T-helper 1 cell treated with Interleukin-12 subunit alpha and Interleukin-12 subunit beta and Interleukin-4 antibody, amounts not matched to agents 30 μg/mL and 1 μg/mL, for 36 hours (primary cell): ENCODE data around the gene NTM.
"Not testable (repeated sequence)": the region's sequence is repeated elsewhere in the genome, so short reads cannot be mapped to it uniquely, and the experiment has no call there.

Experiments used
- H3K27ac Mint-ChIP-seq: one replicate; pipeline ENCODE4 v1.8.0; 2021; ENCODE audit warnings: mild to moderate bottlenecking, mixed read lengths
- H3K27me3 Mint-ChIP-seq: one replicate; pipeline ENCODE4 v1.8.0; 2021; ENCODE audit warnings: low read depth, mixed read lengths
- H3K36me3 Mint-ChIP-seq: one replicate; pipeline ENCODE4 v1.8.0; 2021; ENCODE audit warnings: low read depth, mixed read lengths
- H3K4me1 Mint-ChIP-seq: one replicate; pipeline ENCODE4 v1.8.0; 2021; ENCODE audit warnings: low read depth, mixed read lengths
- H3K4me3 Mint-ChIP-seq: one replicate; pipeline ENCODE4 v1.8.0; 2021; ENCODE audit warnings: mild to moderate bottlenecking, moderate library complexity, mixed read lengths
- H3K9me3 Mint-ChIP-seq: one replicate; pipeline ENCODE4 v1.8.0; 2021; ENCODE audit warnings: mixed read lengths

The NTM gene

DNA sequence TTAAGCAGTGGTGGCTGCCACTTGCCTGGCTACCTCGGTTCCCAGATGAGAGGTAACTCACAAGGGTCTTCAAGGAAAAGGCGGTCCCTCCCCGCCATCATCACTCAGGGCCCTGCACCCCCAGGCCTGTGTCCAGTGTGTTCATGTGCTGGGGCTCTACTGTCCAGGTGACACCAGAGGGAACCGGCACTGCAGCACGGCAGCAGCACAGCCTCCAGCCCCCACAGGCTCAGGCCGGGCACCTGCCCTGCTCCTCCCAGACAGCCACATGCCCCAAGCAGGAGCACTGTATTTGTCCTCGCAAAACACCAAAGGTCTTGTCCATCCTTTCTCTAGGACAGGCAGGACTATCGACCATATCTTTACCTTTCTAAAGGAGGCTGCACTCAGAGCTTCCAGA is 982.1 kb downstream of the NTM start:
- Mint-ChIP-seq H3K4me1 (peaks cover 5% of the 10 kb centered on the region), H3K27ac (no peak overlapping the region), H3K27me3 (no peaks in the 10 kb centered on the region), H3K4me3 (no peak overlapping the region), H3K36me3 (no peaks in the 10 kb centered on the region), H3K9me3 (no peaks in the 10 kb centered on the region)

- H3K36me3 Mint-ChIP-seq = no peaks in the 10 kb centered on the region
- no peak overlapping the region for H3K27ac Mint-ChIP-seq
- H3K27me3 Mint-ChIP-seq = no peaks in the 10 kb centered on the region
- no peak overlapping the region for H3K4me3 Mint-ChIP-seq
- H3K4me1 Mint-ChIP-seq = peaks cover 7% of the 10 kb centered on the region
- no peaks in the 10 kb centered on the region for H3K9me3 Mint-ChIP-seq
These were observed 982.8 kb downstream of the NTM start for GRCh38 chr11:132353255-132353654.

GRCh38 chr11:132357811-132358572 is 987.6 kb downstream of the NTM start:
- Mint-ChIP-seq H3K4me1 (peaks cover 14% of the 10 kb centered on the region), H3K4me3 (no peak overlapping the region), H3K27ac (peak overlapping the region; percentile 78), H3K27me3 (no peaks in the 10 kb centered on the region), H3K36me3 (no peaks in the 10 kb centered on the region), H3K9me3 (peaks cover 11% of the 10 kb centered on the region)

GRCh38 chr11:132358573-132358953 is 988.1 kb downstream of the NTM start:
- Mint-ChIP-seq H3K4me1 (peaks cover 14% of the 10 kb centered on the region), H3K36me3 (no peaks in the 10 kb centered on the region), H3K9me3 (peaks cover 15% of the 10 kb centered on the region), H3K4me3 (no peak overlapping the region), H3K27me3 (no peaks in the 10 kb centered on the region), H3K27ac (peak overlapping the region; percentile 78)

DNA sequence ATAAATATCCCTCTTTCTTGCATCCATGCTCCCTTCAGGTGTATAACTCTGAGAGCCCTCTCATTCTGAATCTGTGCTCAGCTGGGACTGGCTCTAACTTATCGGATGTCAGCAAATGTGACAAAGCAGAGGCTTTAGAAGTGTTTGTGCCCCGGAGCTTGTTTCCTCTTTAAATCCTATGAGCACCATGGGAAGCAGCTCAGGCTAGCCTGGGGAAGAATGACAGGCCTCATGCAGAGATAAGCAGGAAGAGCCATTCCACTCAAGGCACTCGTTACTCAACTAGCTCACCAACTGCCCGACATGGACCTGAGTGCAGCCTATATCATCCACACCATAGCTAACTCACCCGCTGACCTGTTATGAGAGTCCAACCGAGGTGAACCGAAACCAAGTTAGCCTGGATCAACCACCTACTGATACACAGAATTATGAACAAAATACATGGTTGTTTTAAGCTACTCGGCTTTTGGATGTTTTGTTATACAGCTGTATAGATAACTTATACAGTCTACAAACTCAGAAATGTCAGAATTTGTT is 990.7 kb downstream of the NTM start:
- Mint-ChIP-seq H3K27me3 (no peaks in the 10 kb centered on the region), H3K4me3 (no peak overlapping the region), H3K4me1 (peaks cover 14% of the 10 kb centered on the region), H3K9me3 (peaks cover 17% of the 10 kb centered on the region), H3K27ac (no peak overlapping the region), H3K36me3 (no peaks in the 10 kb centered on the region)

DNA sequence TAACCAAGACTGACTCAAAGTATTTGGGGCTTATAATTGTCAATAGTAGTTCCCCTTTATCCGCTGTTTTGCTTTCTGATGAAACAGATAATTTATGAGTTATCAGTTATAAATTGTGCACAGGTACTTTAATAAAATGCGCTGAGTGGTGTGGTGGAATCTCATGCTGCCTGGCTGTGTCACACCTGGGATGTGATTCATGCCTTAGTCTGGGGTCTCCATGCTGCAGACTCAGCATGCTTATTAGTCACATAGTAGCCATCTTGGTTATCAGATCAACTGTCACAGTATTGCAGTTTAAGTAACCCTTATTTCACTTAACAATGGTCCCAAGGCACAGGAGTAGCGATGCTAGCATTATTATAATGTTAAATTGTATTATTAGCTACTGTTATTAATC is 995.2 kb downstream of the NTM start:
- peaks cover 11% of the 10 kb centered on the region for H3K9me3 Mint-ChIP-seq

GRCh38 chr11:132367293-132367692 is 996.9 kb downstream of the NTM start:
- Mint-ChIP-seq H3K4me3 (no peak overlapping the region), H3K36me3 (no peaks in the 10 kb centered on the region), H3K27ac (no peak overlapping the region), H3K9me3 (peaks cover 7% of the 10 kb centered on the region), H3K4me1 (no peaks in the 10 kb centered on the region), H3K27me3 (peaks cover 4% of the 10 kb centered on the region)

More for the DNA sequence above, 995.2 kb downstream of the NTM start:
- Mint-ChIP-seq H3K27me3 (peaks cover 4% of the 10 kb centered on the region), H3K36me3 (no peaks in the 10 kb centered on the region), H3K27ac (no peak overlapping the region), H3K4me1 (no peaks in the 10 kb centered on the region), H3K4me3 (no peak overlapping the region)

DNA sequence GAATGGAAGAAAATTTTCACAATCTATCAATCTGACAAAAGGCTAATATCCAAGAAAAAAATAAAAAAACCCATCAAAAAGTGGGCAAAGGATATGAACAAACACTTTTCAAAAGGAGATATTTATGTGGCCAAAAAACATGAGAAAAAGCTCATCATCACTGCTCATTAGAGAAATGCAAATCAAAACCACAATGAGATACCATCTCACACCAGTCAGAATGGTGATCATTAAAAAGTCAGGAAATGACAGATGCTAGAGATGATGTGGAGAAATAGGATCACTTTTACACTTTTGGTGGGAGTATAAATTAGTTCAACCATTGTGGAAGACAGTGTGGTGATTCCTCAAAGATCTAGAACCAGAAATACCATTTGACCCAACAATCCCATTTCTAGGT is 999.7 kb downstream of the NTM start:
- not testable (repeated sequence) for H3K27ac Mint-ChIP-seq, H3K36me3 Mint-ChIP-seq, H3K4me1 Mint-ChIP-seq, H3K27me3 Mint-ChIP-seq, H3K4me3 Mint-ChIP-seq, H3K9me3 Mint-ChIP-seq

- Mint-ChIP-seq H3K27ac (no peak overlapping the region), H3K36me3 (no peaks in the 10 kb centered on the region), H3K27me3 (peaks cover 4% of the 10 kb centered on the region), H3K4me3 (no peak overlapping the region), H3K9me3 (no peaks in the 10 kb centered on the region), H3K4me1 (no peaks in the 10 kb centered on the region)
These were observed 1003.2 kb downstream of the NTM start for GRCh38 chr11:132373405-132374143.

DNA sequence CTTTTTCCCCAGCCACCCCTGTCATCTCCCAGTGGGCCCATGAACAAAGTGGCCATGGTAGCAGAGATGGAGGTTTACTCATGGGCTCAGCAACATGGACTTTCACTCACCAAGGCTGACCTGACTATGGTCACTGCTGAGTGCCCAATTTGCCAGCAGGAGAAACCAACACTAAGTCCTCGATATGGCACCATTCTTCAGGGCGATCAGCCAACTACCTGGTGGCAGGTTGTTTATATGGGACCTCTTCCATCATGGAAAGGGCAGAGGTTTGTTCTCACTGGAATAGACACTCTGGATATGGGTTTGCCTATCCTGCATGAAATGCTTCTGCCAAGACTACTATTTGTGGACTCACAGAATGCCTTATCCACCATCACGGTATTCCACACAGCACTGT is 1009.1 kb downstream of the NTM start:
- peaks cover 21% of the 10 kb centered on the region for H3K9me3 Mint-ChIP-seq
- H3K27me3 Mint-ChIP-seq = no peaks in the 10 kb centered on the region
- H3K36me3 Mint-ChIP-seq = no peaks in the 10 kb centered on the region
- H3K4me3 Mint-ChIP-seq = no peak overlapping the region
- H3K4me1 Mint-ChIP-seq = no peaks in the 10 kb centered on the region
- H3K27ac Mint-ChIP-seq = no peak overlapping the region
